ENCODE results near the gene MDGA2.
A peak's percentile ranks its signal among the peaks of the same experiment; 100 is the strongest.
"Not testable (repeated sequence)": the region's sequence is repeated elsewhere in the genome, so short reads cannot be mapped to it uniquely, and the experiment has no call there.

Gene MDGA2

DNA sequence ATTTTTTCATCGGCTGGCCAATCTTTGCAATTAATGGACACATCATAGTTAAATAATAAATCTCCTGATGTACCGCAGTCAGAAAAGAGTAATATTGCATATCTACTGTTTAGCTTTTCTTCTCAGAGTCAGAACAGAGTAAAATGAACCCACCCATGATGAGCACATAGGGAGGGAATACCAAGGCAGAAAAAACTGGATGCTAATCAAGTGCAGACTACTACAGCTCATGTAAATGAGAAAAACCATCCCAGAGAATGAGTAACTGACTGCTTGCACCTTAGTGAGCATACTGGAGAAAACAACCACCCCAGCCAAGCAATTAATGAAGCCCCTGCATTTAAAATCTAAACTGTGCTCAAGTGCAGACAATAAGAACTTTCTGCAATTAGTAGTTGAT, 483.7 kb downstream of the MDGA2 start:
- ChIA-PET POLR2A (no interaction called here), CTCF (no interaction called here)
- TF ChIP-seq BHLHE40 (IDR thresholded peaks at IDR 0.05; ENCODE audit: borderline replicate concordance), result no peak
- TF ChIP-seq FOXK2 (IDR thresholded peaks at IDR 0.05), result no peak
- no peak for TF ChIP-seq NFRKB (IDR thresholded peaks at IDR 0.05)
- no peak for TF ChIP-seq L3MBTL2 (conservative IDR thresholded peaks at IDR 0.05)
- no peak for TF ChIP-seq FOXM1 (IDR thresholded peaks at IDR 0.05; ENCODE audit: borderline replicate concordance)
- no peak for TF ChIP-seq ELF4 (IDR thresholded peaks at IDR 0.05)
- TF ChIP-seq TARDBP (IDR thresholded peaks at IDR 0.05), result no peak
- TF ChIP-seq, protein P1, sequence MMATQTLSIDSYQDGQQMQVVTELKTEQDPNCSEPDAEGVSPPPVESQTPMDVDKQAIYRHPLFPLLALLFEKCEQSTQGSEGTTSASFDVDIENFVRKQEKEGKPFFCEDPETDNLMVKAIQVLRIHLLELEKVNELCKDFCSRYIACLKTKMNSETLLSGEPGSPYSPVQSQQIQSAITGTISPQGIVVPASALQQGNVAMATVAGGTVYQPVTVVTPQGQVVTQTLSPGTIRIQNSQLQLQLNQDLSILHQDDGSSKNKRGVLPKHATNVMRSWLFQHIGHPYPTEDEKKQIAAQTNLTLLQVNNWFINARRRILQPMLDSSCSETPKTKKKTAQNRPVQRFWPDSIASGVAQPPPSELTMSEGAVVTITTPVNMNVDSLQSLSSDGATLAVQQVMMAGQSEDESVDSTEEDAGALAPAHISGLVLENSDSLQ (IDR thresholded peaks at IDR 0.05), result no peak
- no peak for TF ChIP-seq LEF1 (IDR thresholded peaks at IDR 0.05; ENCODE audit: borderline replicate concordance)
- TF ChIP-seq HDGF (IDR thresholded peaks at IDR 0.05; ENCODE audit: borderline replicate concordance), result no peak
- no peak for TF ChIP-seq ZNF384 (IDR thresholded peaks at IDR 0.05)
- no peak for DNase-seq (ENCODE audit: extremely low spot score)

DNA sequence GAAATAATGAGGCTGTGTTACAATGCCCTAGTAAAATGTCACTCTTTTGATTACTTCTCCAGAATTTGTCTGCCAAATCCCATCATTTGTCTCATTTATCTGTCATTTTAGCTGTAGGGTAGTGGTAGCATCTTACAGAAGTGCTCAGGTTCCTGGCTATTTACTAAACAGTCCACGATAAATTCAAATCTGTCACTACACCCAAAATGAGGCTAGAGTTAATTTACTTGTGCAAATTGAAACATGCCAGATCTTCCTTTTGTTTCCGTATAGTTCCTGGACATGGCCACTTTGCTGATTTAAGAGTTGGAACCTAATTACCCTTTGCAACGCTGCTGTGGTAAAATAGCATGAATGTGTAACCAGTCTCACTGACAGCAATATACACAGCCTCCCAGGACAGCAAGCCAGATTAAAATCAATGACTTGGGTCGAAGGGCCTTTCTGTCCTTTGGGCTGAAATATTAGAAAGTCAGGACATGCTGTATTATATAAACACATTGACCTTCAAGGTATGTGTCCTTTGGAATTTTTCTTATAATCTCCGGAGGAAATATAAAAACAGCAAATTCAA, 485.4 kb downstream of the MDGA2 start:
- ChIA-PET POLR2A (no interaction called here), CTCF (no interaction called here)
- DNase-seq (ENCODE audit: extremely low spot score), result no peak
- TF ChIP-seq SUZ12 (IDR thresholded peaks at IDR 0.05) (no peak), BHLHE40 (IDR thresholded peaks at IDR 0.05; ENCODE audit: borderline replicate concordance) (no peak), CTBP1 (IDR thresholded peaks at IDR 0.05; ENCODE audit: borderline replicate concordance) (no peak), ELF4 (IDR thresholded peaks at IDR 0.05) (no peak), ZNF384 (IDR thresholded peaks at IDR 0.05) (no peak), FOXK2 (IDR thresholded peaks at IDR 0.05) (no peak)

DNA sequence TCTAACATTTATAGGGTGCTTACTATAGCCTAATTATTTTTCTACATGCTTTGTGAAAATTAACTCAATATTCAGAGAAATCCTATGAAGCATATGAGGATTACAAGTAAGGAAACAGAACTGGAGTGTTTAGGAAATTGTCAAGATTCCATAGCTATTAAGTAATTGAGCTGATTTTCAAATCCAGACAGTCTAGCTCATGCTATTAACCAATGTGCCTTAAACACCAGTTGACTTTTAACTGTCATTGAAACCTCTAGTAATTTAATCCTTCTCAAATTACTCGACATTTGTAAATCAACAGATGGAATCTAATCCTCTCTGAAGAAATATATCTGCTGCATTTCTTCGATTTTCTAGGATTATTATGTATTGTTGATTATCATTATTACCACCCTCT, 488.9 kb downstream of the MDGA2 start:
- TF ChIP-seq, protein P1 (IDR thresholded peaks at IDR 0.05), result no peak
- no peak for TF ChIP-seq FOXA1 (IDR thresholded peaks at IDR 0.05)
- no peak for TF ChIP-seq HDGF (IDR thresholded peaks at IDR 0.05; ENCODE audit: borderline replicate concordance)
- TF ChIP-seq TARDBP (IDR thresholded peaks at IDR 0.05), result no peak
- TF ChIP-seq ELF4 (IDR thresholded peaks at IDR 0.05), result no peak
- TF ChIP-seq ZNF384 (IDR thresholded peaks at IDR 0.05), result no peak
- TF ChIP-seq CTBP1 (IDR thresholded peaks at IDR 0.05; ENCODE audit: borderline replicate concordance), result no peak
- ChIA-PET CTCF (interaction anchor here (0.6 kb wide), 1 partner anchor 20 kb away, joined by 3 read pairs; no protein-coding TSS in a partner anchor), POLR2A (no interaction called here)
- DNase-seq (ENCODE audit: extremely low spot score), result no peak

DNA sequence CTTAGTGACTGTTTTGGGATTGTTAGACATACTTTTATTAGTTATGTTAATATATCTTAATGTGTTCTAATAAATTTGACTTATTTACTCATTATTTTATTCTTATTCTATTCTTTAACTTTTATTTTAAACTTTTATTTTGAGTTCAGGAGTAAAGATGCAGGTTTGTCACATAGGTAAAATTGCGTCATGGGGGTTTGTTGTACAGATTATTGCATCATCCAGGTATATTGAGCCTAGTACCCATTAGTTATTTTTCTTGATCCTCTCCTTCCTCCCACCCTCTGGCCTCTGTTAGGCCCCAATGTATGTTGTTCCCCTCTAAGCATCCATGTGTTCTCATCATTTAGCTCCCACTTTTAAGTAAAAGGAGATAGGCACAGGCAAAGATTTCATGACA, 495.5 kb downstream of the MDGA2 start:
- POLR2A ChIA-PET, result no interaction called here
- no peak for TF ChIP-seq ELF4 (IDR thresholded peaks at IDR 0.05)
- TF ChIP-seq FOXM1 (IDR thresholded peaks at IDR 0.05; ENCODE audit: borderline replicate concordance), result no peak
- no peak for TF ChIP-seq BHLHE40 (IDR thresholded peaks at IDR 0.05; ENCODE audit: borderline replicate concordance)
- no peak for TF ChIP-seq ZNF384 (IDR thresholded peaks at IDR 0.05)
- TF ChIP-seq FOXK2 (IDR thresholded peaks at IDR 0.05), result no peak
- TF ChIP-seq FOXA1 (IDR thresholded peaks at IDR 0.05), result no peak
- no peak for TF ChIP-seq CTBP1 (IDR thresholded peaks at IDR 0.05; ENCODE audit: borderline replicate concordance)
- TF ChIP-seq HDGF (IDR thresholded peaks at IDR 0.05; ENCODE audit: borderline replicate concordance), result no peak
- DNase-seq (ENCODE audit: extremely low spot score), result no peak
- CTCF ChIA-PET, result no interaction called here

DNA sequence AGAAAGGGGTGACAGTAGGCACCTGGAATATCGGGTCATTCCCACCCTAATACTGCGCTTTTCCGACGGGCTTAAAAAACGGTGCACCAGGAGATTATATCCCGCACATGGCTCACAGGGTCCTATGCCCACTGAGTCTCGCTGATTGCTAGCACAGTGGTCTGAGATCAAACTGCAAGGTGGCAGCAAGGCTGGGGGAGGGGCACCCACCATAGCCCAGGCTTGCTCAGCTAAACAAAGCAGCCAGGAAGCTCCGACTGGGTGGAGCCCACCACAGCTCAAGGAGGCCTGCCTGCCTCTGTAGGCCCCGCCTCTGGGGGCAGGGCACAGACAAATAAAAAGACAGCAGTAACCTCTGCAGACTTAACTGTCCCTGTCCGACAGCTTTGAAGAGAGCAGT, 503.5 kb downstream of the MDGA2 start:
- DNase-seq (ENCODE audit: extremely low spot score); POLR2A ChIA-PET; CTCF ChIA-PET: not testable (repeated sequence)

DNA sequence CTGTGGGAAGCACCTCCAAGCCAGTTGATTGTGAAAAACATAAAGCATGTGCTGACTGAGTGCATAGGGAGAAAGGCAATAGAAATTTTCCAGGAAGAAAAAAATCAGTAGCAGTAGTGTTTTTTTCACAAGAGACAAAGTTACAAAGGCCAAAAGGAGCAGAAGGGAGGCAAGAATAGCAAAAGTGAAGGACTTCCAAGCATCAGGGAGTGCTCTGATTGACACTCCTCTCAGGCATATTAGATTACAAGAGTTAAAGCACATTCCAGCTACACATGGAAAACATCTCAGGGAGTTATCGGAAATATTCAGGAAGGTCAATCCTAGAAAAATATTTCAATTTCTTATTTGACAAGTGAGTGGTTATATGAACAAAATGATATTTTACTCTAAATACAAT, 508.0 kb downstream of the MDGA2 start:
- CTCF ChIA-PET, result no interaction called here
- DNase-seq (ENCODE audit: extremely low spot score), result no peak
- POLR2A ChIA-PET, result no interaction called here
- TF ChIP-seq ZNF384 (IDR thresholded peaks at IDR 0.05), result no peak
- TF ChIP-seq, protein P1 (IDR thresholded peaks at IDR 0.05), result peak; percentile 53; the same call in 1 of the 2 replicates

DNA sequence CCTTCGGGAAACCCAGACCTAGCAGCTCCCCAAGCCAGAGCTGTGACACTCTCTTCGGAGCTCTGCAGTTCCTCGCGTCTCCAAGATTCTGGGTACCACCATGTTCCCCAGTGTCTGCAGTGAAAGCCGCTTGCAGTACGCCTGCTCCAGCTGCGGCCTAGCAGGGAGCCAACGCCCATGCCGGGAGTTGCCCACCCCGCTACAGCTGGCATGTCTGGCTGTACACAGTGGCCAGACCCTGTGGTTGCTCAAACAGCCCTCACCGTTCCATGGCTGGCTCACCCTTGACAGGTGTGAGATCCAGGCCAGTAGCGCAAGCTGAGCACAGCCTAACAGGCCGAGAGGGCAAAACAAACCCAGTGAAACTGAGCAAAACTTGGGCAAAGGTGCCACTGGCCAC, 520.0 kb downstream of the MDGA2 start:
- ChIA-PET CTCF (no interaction called here), POLR2A (no interaction called here)
- DNase-seq (ENCODE audit: extremely low spot score), result no peak
- no peak for TF ChIP-seq L3MBTL2 (conservative IDR thresholded peaks at IDR 0.05)
- TF ChIP-seq, protein P1 (IDR thresholded peaks at IDR 0.05), result no peak
- no peak for TF ChIP-seq LEF1 (IDR thresholded peaks at IDR 0.05; ENCODE audit: borderline replicate concordance)
